ENCODE results near the gene KCNN4. TPM values are rescaled to one million over a fixed set of nuclear protein-coding genes. Genes with fewer than 3 reads are reported as not detected.

The KCNN4 gene
- total RNA-seq, 2 experiments from 2014 or later: 31.3 to 40.0 TPM

DNA sequence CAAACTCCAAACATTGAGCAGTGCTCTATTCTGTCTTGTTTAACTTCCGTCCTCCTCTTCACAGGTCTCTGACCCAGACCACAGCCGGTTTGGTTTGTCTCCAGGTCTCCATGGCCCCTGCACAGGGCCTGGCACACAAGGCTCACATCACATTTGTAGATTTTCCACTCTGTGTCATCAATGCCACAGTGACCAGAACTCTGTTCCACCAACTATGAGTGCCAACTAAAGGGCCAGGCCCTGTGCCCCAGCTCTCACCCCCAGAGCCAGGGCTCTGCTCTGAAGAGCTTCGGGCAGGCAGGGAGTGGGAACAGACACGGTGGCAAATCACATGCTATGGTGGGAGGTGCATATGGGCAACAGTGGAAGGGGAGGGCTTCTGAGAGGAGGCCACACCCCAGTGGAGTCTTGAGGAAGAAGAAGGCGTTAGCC, 42.0 kb downstream of the KCNN4 start:
- H3K36me3 ChIP-seq (ENCODE audit: insufficient read depth, low read length): peaks cover 96% of the 10 kb centered on the region
- no peaks in the 10 kb centered on the region for H3K9me2 ChIP-seq (ENCODE audit: insufficient read depth, low read length)
- no peaks in the 10 kb centered on the region for H3K4me1 ChIP-seq (ENCODE audit: insufficient read depth, low read length, poor library complexity, severe bottlenecking)
- ChIA-PET CTCF (ENCODE audit: unreplicated experiment) (interaction anchor here (0.5 kb wide), 1 partner anchor 46 kb away, joined by 5 read pairs; no protein-coding TSS in a partner anchor), POLR2A (no interaction called here)
- no peaks in the 10 kb centered on the region for H3K79me2 ChIP-seq (ENCODE audit: insufficient read depth, low read depth, low read length)
- no peak overlapping the region for H3K27ac ChIP-seq (ENCODE audit: low read depth, low read length, poor library complexity, severe bottlenecking)
- TF ChIP-seq, protein P1, sequence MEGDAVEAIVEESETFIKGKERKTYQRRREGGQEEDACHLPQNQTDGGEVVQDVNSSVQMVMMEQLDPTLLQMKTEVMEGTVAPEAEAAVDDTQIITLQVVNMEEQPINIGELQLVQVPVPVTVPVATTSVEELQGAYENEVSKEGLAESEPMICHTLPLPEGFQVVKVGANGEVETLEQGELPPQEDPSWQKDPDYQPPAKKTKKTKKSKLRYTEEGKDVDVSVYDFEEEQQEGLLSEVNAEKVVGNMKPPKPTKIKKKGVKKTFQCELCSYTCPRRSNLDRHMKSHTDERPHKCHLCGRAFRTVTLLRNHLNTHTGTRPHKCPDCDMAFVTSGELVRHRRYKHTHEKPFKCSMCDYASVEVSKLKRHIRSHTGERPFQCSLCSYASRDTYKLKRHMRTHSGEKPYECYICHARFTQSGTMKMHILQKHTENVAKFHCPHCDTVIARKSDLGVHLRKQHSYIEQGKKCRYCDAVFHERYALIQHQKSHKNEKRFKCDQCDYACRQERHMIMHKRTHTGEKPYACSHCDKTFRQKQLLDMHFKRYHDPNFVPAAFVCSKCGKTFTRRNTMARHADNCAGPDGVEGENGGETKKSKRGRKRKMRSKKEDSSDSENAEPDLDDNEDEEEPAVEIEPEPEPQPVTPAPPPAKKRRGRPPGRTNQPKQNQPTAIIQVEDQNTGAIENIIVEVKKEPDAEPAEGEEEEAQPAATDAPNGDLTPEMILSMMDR (conservative IDR thresholded peaks at IDR 0.05; ENCODE audit: low read length): no peak
- TF ChIP-seq EZH2phosphoT487 (IDR thresholded peaks at IDR 0.05; ENCODE audit: borderline replicate concordance, low read depth, low read length): no peak
- intact Hi-C loops (cut with micrococcal nuclease; ENCODE audit: unreplicated experiment): no loop called here
- DNase-seq (ENCODE audit: low spot score): no peak
- no peaks in the 10 kb centered on the region for H4K20me1 ChIP-seq (ENCODE audit: insufficient read depth, low read length)
- no peaks in the 10 kb centered on the region for H3K9me3 ChIP-seq (ENCODE audit: low read length)
- H2AFZ ChIP-seq (ENCODE audit: low read length): no peak overlapping the region
- H3K4me2 ChIP-seq (ENCODE audit: low read length): no peak overlapping the region
- no TSS peak for BruUV-seq (replicated peaks)
- H3K4me3 ChIP-seq (ENCODE audit: low read depth, low read length, poor library complexity, severe bottlenecking): no peak overlapping the region

DNA sequence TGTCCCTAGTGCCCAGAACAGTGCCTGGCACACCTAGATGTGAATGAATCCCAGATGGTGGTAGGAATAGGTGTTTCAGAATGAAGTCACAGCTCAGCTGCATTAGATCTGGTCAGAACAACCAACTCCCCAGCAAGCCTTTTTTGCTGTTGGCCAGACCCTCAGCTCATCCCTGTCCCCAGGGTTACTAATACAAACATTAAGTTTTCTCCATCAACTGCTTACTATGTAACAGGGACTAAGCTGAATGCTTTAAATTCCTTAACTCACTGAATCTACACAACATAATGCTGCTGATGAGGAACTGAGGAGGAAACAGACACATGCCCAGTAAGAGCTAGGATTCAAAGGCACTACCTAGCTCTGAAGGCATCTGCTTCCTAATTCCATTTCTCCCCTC, 44.8 kb downstream of the KCNN4 start:
- BruUV-seq (replicated peaks): TSS peak; percentile 46
- H3K4me2 ChIP-seq (ENCODE audit: low read length): no peak overlapping the region
- intact Hi-C loops (cut with micrococcal nuclease; ENCODE audit: unreplicated experiment): no loop called here
- H3K36me3 ChIP-seq (ENCODE audit: insufficient read depth, low read length): peaks cover 96% of the 10 kb centered on the region
- no peak for DNase-seq (ENCODE audit: low spot score)
- no peaks in the 10 kb centered on the region for H3K9me3 ChIP-seq (ENCODE audit: low read length)
- no peak overlapping the region for H2AFZ ChIP-seq (ENCODE audit: low read length)
- TF ChIP-seq EZH2phosphoT487 (IDR thresholded peaks at IDR 0.05; ENCODE audit: borderline replicate concordance, low read depth, low read length): no peak
- TF ChIP-seq, protein P1 (conservative IDR thresholded peaks at IDR 0.05; ENCODE audit: low read length): no peak
- CTCF ChIA-PET (ENCODE audit: unreplicated experiment): no interaction called here
- H3K4me1 ChIP-seq (ENCODE audit: insufficient read depth, low read length, poor library complexity, severe bottlenecking): no peaks in the 10 kb centered on the region
- H3K9me2 ChIP-seq (ENCODE audit: insufficient read depth, low read length): no peaks in the 10 kb centered on the region
- H3K79me2 ChIP-seq (ENCODE audit: insufficient read depth, low read depth, low read length): no peaks in the 10 kb centered on the region
- no peaks in the 10 kb centered on the region for H4K20me1 ChIP-seq (ENCODE audit: insufficient read depth, low read length)
- H3K27ac ChIP-seq (ENCODE audit: low read depth, low read length, poor library complexity, severe bottlenecking): no peak overlapping the region
- POLR2A ChIA-PET: no interaction called here
- H3K4me3 ChIP-seq (ENCODE audit: low read depth, low read length, poor library complexity, severe bottlenecking): no peak overlapping the region

DNA sequence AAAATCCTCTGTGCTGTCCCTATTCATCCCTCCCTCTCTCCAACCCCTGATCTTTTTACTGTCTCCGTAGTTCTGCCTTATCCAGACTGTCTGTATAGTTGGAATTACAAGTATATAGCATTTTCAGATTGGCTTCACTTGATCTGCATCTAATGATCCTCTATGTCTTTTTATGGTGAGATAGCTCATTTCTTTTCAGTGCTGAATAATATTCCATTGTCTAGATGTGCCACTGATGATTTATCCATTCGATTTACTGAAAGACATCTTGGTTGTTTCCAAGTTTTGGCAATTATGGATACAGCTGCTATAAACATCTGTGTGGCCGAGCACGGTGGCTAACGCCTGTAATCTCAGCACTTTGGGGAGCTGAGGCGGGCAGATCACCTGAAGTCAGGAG, 45.8 kb downstream of the KCNN4 start:
- TF ChIP-seq, protein P1 (conservative IDR thresholded peaks at IDR 0.05; ENCODE audit: low read length): no peak
- TF ChIP-seq EZH2phosphoT487 (IDR thresholded peaks at IDR 0.05; ENCODE audit: borderline replicate concordance, low read depth, low read length): no peak
- POLR2A ChIA-PET: no interaction called here
- no TSS peak for BruUV-seq (replicated peaks)

More for the DNA sequence above, 45.8 kb downstream of the KCNN4 start:
- no peaks in the 10 kb centered on the region for H3K9me3 ChIP-seq (ENCODE audit: low read length)
- CTCF ChIA-PET (ENCODE audit: unreplicated experiment): no interaction called here
- no peaks in the 10 kb centered on the region for H3K4me1 ChIP-seq (ENCODE audit: insufficient read depth, low read length, poor library complexity, severe bottlenecking)
- no peak overlapping the region for H3K27ac ChIP-seq (ENCODE audit: low read depth, low read length, poor library complexity, severe bottlenecking)
- intact Hi-C loops (cut with micrococcal nuclease; ENCODE audit: unreplicated experiment): no loop called here
- no peaks in the 10 kb centered on the region for H3K9me2 ChIP-seq (ENCODE audit: insufficient read depth, low read length)
- DNase-seq (ENCODE audit: low spot score): no peak
- no peak overlapping the region for H2AFZ ChIP-seq (ENCODE audit: low read length)
- no peak overlapping the region for H3K4me3 ChIP-seq (ENCODE audit: low read depth, low read length, poor library complexity, severe bottlenecking)
- no peak overlapping the region for H3K4me2 ChIP-seq (ENCODE audit: low read length)
- peaks cover 95% of the 10 kb centered on the region for H3K36me3 ChIP-seq (ENCODE audit: insufficient read depth, low read length)
- no peaks in the 10 kb centered on the region for H3K79me2 ChIP-seq (ENCODE audit: insufficient read depth, low read depth, low read length)
- no peaks in the 10 kb centered on the region for H4K20me1 ChIP-seq (ENCODE audit: insufficient read depth, low read length)
